IPS DF 6.9 (cell line): ENCODE data around the gene SORCS2.

Source experiments
- DNase-seq: peaks from one replicate; pipeline ENCODE4 v3.0.0-alpha.2; 2013; ENCODE audit warnings: low read depth, low spot score
- H3K27ac ChIP-seq: one replicate; pipeline ENCODE4 v1.5.1; 2013; ENCODE audit warnings: low read length, control low read depth
- H3K27me3 ChIP-seq: 2 replicates; pipeline ENCODE4 v1.6.1; 2013; ENCODE audit warnings: mild to moderate bottlenecking, low read length; ENCODE audit not compliant: control insufficient read depth, insufficient read depth
- H3K36me3 ChIP-seq: 2 replicates; pipeline ENCODE4 v1.6.1; 2013; ENCODE audit warnings: low read length; ENCODE audit not compliant: control insufficient read depth, insufficient read depth
- H3K4me1 ChIP-seq: 2 replicates; pipeline ENCODE4 v1.6.1; 2013; ENCODE audit warnings: low read length; ENCODE audit not compliant: control insufficient read depth, insufficient read depth
- H3K4me3 ChIP-seq: 2 replicates; pipeline ENCODE4 v1.5.1; 2013; ENCODE audit warnings: mild to moderate bottlenecking, low read length
- H3K9me3 ChIP-seq: 2 replicates; pipeline ENCODE4 v1.6.1; 2013; ENCODE audit warnings: low read length, inconsistent platforms; ENCODE audit not compliant: control insufficient read depth, insufficient read depth
- WGBS: extraction: QIAGEN DNeasy Blood & Tissue Kit; methylation state at CpG from one replicate; pipeline ENCODE4 v1.1.7; 2013; ENCODE audit warnings: mixed read lengths, missing lambda C conversion rate; ENCODE audit not compliant: insufficient read length, insufficient coverage; 5-methylcytosine and 5-hydroxymethylcytosine counted together

The SORCS2 gene

DNA sequence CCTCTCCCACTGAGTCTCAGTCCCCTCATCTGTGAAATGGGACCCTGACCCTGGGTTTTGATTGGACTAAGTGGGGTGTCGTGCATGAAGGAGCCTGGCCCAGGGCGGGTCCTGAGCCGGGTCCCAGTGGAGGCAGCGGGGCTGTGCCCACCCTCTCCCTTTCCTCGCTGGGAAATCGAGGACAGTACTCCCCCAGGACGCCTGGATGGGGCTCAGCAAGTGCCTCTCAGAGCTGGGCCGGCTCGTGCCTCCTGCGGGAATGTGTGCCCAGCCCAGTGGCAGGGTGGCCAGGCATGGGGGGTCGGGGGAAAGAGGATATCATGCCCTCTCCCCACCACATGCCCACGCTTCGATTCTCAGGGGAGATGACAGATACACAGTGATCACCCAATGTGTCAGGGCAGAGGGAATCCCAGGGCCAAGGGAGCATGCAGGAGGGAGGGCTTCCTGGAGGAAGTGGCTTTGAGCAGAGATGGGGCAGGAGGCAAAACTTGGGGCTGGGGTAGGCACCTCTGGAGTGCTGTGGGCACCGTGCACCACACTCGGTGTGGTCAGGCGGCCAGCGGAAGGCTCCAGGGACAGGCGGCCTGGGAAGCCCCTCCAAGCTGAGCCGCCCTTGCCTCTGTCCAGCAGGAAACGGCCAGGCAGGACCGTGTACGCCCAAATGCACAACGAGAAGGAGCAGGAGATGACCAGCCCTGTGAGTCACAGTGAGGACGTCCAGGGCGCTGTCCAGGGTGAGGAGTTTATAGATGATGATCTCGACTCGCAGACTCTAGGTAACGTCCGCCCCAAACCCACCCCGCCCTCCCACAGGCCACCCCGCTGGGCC is 544.3 kb downstream of the SORCS2 start:
- no peaks in the 10 kb centered on the region for H3K27me3 ChIP-seq
- no peak overlapping the region for H3K4me3 ChIP-seq
- H3K4me1 ChIP-seq: no peaks in the 10 kb centered on the region
- H3K27ac ChIP-seq: no peak overlapping the region
- H3K9me3 ChIP-seq: no peaks in the 10 kb centered on the region
- no peak for DNase-seq
- no CpG with 5 or more reads among the region's 31 CpGs for WGBS
- H3K36me3 ChIP-seq: no peaks in the 10 kb centered on the region

DNA sequence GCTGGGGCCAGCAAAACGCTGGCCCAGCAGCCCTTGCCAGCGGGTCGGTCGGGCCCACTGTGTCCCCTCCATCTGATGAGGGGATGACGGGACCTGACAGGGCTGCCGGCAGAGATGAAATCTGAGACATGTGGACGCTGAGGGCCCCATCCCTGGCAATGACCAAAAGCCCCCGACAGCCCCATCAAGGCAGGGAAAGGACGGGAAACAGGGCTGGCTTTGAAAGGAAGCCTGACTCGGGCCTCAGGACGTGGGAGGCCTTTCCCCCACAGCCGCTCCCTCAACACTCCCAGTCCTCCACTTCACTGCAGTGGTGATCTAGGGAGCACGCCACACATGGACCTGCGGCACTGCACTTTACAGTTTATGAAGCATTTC is 544.9 kb downstream of the SORCS2 start:
- DNase-seq: no peak
- no peak overlapping the region for H3K4me3 ChIP-seq
- H3K27me3 ChIP-seq: no peaks in the 10 kb centered on the region
- no peaks in the 10 kb centered on the region for H3K36me3 ChIP-seq
- no peaks in the 10 kb centered on the region for H3K4me1 ChIP-seq
- no peaks in the 10 kb centered on the region for H3K9me3 ChIP-seq
- no peak overlapping the region for H3K27ac ChIP-seq
- no CpG with 5 or more reads among the region's 14 CpGs for WGBS

DNA sequence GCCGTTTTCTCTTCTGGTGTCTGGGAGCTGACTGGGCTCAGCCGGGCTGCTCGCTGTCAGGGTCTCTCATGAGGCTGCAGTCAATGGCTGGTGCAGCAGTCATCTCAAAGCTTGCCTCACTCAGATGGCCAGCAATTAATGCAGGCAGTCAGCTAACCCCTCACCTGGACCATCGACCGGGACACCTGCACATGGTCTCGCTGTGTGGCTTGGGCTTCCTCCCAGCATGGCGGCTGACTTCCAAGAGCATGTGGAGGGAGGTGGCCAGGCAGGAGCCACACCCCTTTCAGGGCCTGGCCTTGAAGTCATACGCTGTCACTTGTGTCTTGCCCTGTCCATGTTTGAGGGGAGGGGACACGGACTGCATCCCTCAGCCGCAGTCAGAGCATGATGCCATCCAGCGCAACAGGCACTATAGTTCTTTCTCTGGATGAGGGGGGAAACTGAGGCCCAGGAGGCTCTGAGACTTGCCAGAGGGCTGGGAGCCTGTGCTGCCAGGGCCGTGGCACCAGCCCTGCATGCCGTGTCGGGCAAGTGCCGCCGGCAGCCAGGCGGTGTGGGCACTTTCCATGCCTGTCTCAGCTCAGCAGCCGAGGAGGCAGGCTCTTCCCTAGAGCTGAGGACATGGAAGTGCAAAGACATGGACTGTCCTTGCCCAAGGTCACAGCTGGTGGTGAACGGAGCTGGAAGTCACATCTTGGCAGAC is 545.6 kb downstream of the SORCS2 start:
- Histone ChIP-seq H3K9me3 (no peaks in the 10 kb centered on the region), H3K4me1 (no peaks in the 10 kb centered on the region), H3K36me3 (no peaks in the 10 kb centered on the region), H3K27ac (no peak overlapping the region), H3K4me3 (no peak overlapping the region), H3K27me3 (no peaks in the 10 kb centered on the region)
- no peak for DNase-seq
- whole genome bisulfite sequencing: no CpG with 5 or more reads among the region's 19 CpGs

DNA sequence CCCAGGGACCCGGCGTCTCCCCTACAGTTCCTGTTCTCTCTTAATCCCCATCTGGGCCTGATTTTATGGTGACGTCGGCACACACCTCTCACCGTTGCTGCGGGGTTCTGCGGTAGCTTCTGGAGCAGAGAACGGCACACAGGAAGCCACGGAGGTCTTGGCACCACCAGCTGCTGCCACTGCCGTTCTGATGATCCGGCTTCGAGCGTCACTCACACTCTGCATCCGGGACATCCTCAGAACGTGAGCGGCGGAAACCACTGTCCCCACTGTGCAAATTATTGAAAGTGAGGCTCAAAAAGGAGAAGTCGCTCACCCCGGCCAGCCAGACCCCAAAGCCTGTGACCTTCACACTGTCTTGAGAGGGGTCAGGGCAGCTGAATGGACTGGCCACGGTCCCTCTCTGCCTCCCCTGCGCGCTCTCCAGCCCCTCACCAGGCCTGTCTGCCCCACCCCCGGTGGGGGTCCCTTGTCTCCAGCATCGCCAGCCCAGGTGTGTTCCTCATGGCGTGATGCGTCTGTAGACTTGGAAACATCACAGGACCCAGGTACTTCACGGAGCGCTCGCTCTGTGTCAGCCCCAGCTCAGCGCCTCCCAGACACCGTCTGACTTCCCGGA is 546.2 kb downstream of the SORCS2 start:
- DNase-seq: no peak
- no peak overlapping the region for H3K27ac ChIP-seq
- no CpG with 5 or more reads among the region's 32 CpGs for WGBS
- no peaks in the 10 kb centered on the region for H3K9me3 ChIP-seq
- no peaks in the 10 kb centered on the region for H3K36me3 ChIP-seq
- no peaks in the 10 kb centered on the region for H3K27me3 ChIP-seq
- H3K4me1 ChIP-seq: no peaks in the 10 kb centered on the region
- no peak overlapping the region for H3K4me3 ChIP-seq

DNA sequence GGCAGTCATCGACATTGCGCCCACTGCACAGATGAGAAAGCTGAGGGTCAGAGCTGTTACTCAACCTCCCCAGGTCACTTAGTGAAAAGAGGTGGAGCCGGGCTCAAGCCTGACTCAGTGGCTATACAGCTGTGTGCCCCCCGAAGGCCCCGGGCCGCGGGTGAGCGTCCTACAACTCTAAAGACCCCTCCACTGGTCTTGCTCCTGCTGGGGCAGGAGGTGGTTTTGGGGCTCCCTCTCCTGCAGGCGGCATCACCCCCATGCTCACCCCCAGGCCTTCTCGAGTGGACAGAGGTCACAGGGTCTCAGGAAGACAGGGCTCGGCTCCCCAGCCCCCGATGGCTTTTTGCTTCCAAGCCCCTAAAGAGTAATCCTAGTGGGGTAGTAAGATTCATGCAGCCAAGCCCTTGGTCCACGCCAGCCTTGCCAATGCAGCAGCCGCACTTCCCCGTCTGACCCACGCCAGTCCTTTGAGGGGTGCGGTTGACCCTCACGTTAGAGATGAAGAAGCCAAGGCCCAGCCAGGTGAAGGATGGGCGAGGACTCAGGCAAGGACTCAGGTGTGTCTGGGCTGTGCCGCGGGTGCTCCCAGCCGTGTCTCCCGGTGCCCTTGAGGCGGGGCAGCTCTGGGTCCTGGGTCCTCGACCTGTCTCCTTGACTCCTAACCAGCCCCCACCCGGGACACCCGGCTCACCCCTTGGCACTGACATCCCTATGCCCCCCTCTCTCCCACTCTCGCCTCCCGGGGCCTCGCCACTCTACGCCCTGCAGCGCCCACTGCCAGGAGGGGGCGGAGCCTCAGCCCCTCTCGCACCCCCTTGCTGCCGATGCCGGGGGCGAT is 547.0 kb downstream of the SORCS2 start:
- Histone ChIP-seq H3K27me3 (no peaks in the 10 kb centered on the region), H3K27ac (no peak overlapping the region), H3K4me3 (no peak overlapping the region), H3K36me3 (no peaks in the 10 kb centered on the region), H3K9me3 (no peaks in the 10 kb centered on the region), H3K4me1 (no peaks in the 10 kb centered on the region)
- no peak for DNase-seq
- WGBS: no CpG with 5 or more reads among the region's 37 CpGs

DNA sequence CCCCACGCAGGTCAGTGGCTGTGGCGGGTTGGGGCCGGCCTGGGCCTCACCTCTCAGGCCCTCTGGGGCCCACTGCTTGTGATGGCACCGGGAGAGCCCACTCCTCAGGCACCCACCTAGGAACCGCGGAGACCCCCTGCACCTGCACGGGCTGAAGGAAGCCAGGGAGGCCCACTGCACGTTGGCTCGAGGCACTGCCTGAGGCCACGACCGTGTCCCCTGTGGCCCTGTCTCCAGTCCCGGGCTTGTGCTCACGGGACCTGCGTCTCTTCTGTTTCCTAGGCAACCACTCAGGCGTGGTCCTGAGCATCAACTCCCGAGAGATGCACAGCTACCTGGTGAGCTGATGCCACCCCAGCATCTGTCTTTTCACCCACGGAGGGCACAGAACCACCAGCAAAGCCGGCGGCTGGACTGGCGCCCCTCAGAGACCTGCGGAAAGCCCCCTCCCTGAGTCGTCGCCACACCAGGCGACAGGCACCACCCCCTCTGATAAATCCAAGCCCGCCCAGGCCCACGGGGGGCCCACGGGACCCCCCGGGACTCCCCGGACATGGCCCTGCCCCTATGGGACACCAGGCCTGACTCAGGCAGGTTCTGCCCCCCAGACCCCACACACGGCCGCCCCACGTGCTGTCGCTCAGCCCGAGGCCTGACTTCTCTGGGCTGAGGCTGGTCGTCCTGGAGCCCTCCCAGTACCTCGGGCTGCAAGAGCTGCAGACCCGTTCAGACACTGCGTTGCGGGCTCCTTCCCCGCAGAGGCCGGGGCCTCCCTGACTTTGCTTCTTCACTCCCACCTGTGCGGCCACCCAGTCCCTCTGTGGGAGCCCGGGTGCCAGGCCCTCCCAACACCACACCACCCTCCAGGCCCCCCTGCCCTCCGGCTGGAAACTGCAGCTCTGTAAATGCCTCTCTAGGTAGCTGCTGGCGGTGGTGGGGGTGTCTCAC is 547.9 kb downstream of the SORCS2 start:
- no peaks in the 10 kb centered on the region for H3K27me3 ChIP-seq
- no peak overlapping the region for H3K4me3 ChIP-seq
- no CpG with 5 or more reads among the region's 45 CpGs for WGBS
- no peaks in the 10 kb centered on the region for H3K4me1 ChIP-seq
- no peaks in the 10 kb centered on the region for H3K9me3 ChIP-seq
- H3K36me3 ChIP-seq: no peaks in the 10 kb centered on the region
- no peak overlapping the region for H3K27ac ChIP-seq
- no peak for DNase-seq

GRCh38 chr4:7740866-7741525 is 548.7 kb downstream of the SORCS2 start:
- no CpG with 5 or more reads among the region's 19 CpGs for WGBS
- Histone ChIP-seq H3K9me3 (no peaks in the 10 kb centered on the region), H3K27me3 (no peaks in the 10 kb centered on the region), H3K4me3 (no peak overlapping the region), H3K27ac (no peak overlapping the region), H3K4me1 (no peaks in the 10 kb centered on the region), H3K36me3 (no peaks in the 10 kb centered on the region)
- no peak for DNase-seq

- no peaks in the 10 kb centered on the region for H3K9me3 ChIP-seq
- no CpG with 5 or more reads among the region's 18 CpGs for WGBS
- no peak overlapping the region for H3K27ac ChIP-seq
- no peaks in the 10 kb centered on the region for H3K27me3 ChIP-seq
- no peaks in the 10 kb centered on the region for H3K4me1 ChIP-seq
- H3K4me3 ChIP-seq: no peak overlapping the region
- H3K36me3 ChIP-seq: no peaks in the 10 kb centered on the region
- DNase-seq: no peak
Observed at GRCh38 chr4:7741946-7742806, 549.8 kb downstream of the SORCS2 start.
